Measurements from ENCODE around the gene FOXK1.
A peak's percentile ranks its signal among the peaks of the same experiment; 100 is the strongest.

FOXK1 gene

DNA sequence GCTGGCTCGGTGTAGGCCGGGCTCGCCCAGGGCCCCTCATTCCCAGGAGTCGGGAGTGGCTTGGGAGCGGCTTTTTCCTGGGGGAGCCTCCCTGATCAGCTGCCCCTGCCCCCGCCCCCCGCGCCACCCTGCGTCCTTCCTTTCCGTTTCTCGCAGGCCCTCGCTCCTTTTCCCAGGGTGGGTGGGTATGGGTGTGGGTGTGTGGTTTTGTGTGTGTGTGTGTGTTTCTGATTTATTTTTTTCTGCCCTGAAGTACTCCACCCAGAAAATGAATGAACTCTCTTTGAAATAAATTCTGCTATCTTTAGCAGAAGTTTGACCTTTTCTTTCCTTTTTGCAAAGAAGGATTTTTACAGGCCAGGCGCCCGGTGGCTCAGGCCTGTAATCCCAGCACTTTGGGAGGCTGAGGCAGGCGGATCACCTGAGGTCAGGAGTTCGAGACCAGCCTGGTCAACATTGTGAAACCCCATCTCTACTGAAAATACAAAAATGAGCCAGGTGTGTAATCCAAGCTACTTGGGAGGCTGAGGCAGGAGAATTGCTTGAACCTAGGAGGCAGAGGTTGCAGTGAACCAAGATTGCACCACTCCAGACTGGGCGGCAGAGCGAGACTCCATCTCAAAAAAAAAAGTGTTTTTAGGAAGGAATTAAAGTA is 63.3 kb downstream of the FOXK1 start:
- H3K4me1 ChIP-seq (ENCODE audit: control insufficient read depth, insufficient read depth, low read length): peaks cover 18% of the 10 kb centered on the region
- POLR2A ChIA-PET: interaction anchor here (0.6 to 1.4 kb wide), 5 partner anchors 27 to 1717 kb away, joined by 3 to 8 read pairs (median 4); partner anchors contain the start of gene AP5Z1
- no peaks in the 10 kb centered on the region for H3K9me3 ChIP-seq (ENCODE audit: control insufficient read depth, insufficient read depth, low read depth, low read length)
- peaks cover 13 to 41% of the 10 kb centered on the region in 2 experiments; a peak in 2 of 3 replicates for H3K36me3 ChIP-seq (ENCODE audit: control insufficient read depth in 2 of 2, insufficient read depth in 1 of 2, low read length in 2 of 2)
- H3K27ac ChIP-seq (ENCODE audit: extremely low read depth, low read depth, low read length): peak overlapping the region; percentile 94
- peak overlapping the region; percentile 9; the same call in 1 of the 2 replicates for H3K4me3 ChIP-seq (ENCODE audit: low read depth, low read length)
- CTCF ChIA-PET: interaction anchor here (0.7 to 2.1 kb wide), 4 partner anchors 9 to 134 kb away, joined by 3 to 7 read pairs (median 3); no protein-coding TSS in a partner anchor
- TF ChIP-seq, protein P1, sequence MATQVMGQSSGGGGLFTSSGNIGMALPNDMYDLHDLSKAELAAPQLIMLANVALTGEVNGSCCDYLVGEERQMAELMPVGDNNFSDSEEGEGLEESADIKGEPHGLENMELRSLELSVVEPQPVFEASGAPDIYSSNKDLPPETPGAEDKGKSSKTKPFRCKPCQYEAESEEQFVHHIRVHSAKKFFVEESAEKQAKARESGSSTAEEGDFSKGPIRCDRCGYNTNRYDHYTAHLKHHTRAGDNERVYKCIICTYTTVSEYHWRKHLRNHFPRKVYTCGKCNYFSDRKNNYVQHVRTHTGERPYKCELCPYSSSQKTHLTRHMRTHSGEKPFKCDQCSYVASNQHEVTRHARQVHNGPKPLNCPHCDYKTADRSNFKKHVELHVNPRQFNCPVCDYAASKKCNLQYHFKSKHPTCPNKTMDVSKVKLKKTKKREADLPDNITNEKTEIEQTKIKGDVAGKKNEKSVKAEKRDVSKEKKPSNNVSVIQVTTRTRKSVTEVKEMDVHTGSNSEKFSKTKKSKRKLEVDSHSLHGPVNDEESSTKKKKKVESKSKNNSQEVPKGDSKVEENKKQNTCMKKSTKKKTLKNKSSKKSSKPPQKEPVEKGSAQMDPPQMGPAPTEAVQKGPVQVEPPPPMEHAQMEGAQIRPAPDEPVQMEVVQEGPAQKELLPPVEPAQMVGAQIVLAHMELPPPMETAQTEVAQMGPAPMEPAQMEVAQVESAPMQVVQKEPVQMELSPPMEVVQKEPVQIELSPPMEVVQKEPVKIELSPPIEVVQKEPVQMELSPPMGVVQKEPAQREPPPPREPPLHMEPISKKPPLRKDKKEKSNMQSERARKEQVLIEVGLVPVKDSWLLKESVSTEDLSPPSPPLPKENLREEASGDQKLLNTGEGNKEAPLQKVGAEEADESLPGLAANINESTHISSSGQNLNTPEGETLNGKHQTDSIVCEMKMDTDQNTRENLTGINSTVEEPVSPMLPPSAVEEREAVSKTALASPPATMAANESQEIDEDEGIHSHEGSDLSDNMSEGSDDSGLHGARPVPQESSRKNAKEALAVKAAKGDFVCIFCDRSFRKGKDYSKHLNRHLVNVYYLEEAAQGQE (tag by site-specific recombination; IDR thresholded peaks at IDR 0.05): no peak
- TF ChIP-seq HOXD13 (CRISPR knock-in tag; IDR thresholded peaks at IDR 0.05; ENCODE audit: borderline replicate concordance): no peak
- TF ChIP-seq, protein P2, sequence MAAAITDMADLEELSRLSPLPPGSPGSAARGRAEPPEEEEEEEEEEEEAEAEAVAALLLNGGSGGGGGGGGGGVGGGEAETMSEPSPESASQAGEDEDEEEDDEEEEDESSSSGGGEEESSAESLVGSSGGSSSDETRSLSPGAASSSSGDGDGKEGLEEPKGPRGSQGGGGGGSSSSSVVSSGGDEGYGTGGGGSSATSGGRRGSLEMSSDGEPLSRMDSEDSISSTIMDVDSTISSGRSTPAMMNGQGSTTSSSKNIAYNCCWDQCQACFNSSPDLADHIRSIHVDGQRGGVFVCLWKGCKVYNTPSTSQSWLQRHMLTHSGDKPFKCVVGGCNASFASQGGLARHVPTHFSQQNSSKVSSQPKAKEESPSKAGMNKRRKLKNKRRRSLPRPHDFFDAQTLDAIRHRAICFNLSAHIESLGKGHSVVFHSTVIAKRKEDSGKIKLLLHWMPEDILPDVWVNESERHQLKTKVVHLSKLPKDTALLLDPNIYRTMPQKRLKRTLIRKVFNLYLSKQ (tag by site-specific recombination; IDR thresholded peaks at IDR 0.05; ENCODE audit: borderline replicate concordance): no peak
- TF ChIP-seq, protein P3, sequence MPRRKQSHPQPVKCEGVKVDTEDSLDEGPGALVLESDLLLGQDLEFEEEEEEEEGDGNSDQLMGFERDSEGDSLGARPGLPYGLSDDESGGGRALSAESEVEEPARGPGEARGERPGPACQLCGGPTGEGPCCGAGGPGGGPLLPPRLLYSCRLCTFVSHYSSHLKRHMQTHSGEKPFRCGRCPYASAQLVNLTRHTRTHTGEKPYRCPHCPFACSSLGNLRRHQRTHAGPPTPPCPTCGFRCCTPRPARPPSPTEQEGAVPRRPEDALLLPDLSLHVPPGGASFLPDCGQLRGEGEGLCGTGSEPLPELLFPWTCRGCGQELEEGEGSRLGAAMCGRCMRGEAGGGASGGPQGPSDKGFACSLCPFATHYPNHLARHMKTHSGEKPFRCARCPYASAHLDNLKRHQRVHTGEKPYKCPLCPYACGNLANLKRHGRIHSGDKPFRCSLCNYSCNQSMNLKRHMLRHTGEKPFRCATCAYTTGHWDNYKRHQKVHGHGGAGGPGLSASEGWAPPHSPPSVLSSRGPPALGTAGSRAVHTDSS (tag by site-specific recombination; IDR thresholded peaks at IDR 0.05): no peak
- TF ChIP-seq REPIN1 (tag by site-specific recombination; IDR thresholded peaks at IDR 0.05; ENCODE audit: low read depth): no peak
- TF ChIP-seq ZNF138 (tag by site-specific recombination; IDR thresholded peaks at IDR 0.05; ENCODE audit: borderline replicate concordance): no peak
- no peak for TF ChIP-seq ZNF585B (tag by site-specific recombination; IDR thresholded peaks at IDR 0.05)
- TF ChIP-seq, protein P4, sequence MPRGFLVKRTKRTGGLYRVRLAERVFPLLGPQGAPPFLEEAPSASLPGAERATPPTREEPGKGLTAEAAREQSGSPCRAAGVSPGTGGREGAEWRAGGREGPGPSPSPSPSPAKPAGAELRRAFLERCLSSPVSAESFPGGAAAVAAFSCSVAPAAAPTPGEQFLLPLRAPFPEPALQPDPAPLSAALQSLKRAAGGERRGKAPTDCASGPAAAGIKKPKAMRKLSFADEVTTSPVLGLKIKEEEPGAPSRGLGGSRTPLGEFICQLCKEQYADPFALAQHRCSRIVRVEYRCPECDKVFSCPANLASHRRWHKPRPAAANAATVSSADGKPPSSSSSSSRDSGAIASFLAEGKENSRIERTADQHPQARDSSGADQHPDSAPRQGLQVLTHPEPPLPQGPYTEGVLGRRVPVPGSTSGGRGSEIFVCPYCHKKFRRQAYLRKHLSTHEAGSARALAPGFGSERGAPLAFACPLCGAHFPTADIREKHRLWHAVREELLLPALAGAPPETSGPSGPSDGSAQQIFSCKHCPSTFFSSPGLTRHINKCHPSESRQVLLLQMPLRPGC (tag by site-specific recombination; IDR thresholded peaks at IDR 0.05): no peak
- no peak for TF ChIP-seq ZNF660 (tag by site-specific recombination; IDR thresholded peaks at IDR 0.05)
- TF ChIP-seq ZFHX2 (tag by site-specific recombination; conservative IDR thresholded peaks at IDR 0.05): peak; percentile 89
- no peak for TF ChIP-seq ZNF223 (tag by site-specific recombination; IDR thresholded peaks at IDR 0.05)
- TF ChIP-seq SP3 (tag by site-specific recombination; IDR thresholded peaks at IDR 0.05): peak; percentile 8; the same call in 1 of the 2 replicates
- no peak for TF ChIP-seq ZNF510 (tag by site-specific recombination; IDR thresholded peaks at IDR 0.05; ENCODE audit: insufficient replicate concordance)
- TF ChIP-seq SP2 (tag by site-specific recombination; IDR thresholded peaks at IDR 0.05): no peak
- TF ChIP-seq KLF1 (tag by site-specific recombination; IDR thresholded peaks at IDR 0.05): peak; percentile 88; the same call in 1 of the 2 replicates
- TF ChIP-seq KLF7 (tag by site-specific recombination; IDR thresholded peaks at IDR 0.05; ENCODE audit: borderline replicate concordance): peak; percentile 44; the same call in 1 of the 2 replicates
- TF ChIP-seq, protein P5, sequence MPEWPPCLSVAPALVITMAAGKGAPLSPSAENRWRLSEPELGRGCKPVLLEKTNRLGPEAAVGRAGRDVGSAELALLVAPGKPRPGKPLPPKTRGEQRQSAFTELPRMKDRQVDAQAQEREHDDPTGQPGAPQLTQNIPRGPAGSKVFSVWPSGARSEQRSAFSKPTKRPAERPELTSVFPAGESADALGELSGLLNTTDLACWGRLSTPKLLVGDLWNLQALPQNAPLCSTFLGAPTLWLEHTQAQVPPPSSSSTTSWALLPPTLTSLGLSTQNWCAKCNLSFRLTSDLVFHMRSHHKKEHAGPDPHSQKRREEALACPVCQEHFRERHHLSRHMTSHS (tag by site-specific recombination; IDR thresholded peaks at IDR 0.05): no peak
- no peak for TF ChIP-seq ZNF23 (tag by site-specific recombination; IDR thresholded peaks at IDR 0.05; ENCODE audit: borderline replicate concordance)
- TF ChIP-seq, protein P6, sequence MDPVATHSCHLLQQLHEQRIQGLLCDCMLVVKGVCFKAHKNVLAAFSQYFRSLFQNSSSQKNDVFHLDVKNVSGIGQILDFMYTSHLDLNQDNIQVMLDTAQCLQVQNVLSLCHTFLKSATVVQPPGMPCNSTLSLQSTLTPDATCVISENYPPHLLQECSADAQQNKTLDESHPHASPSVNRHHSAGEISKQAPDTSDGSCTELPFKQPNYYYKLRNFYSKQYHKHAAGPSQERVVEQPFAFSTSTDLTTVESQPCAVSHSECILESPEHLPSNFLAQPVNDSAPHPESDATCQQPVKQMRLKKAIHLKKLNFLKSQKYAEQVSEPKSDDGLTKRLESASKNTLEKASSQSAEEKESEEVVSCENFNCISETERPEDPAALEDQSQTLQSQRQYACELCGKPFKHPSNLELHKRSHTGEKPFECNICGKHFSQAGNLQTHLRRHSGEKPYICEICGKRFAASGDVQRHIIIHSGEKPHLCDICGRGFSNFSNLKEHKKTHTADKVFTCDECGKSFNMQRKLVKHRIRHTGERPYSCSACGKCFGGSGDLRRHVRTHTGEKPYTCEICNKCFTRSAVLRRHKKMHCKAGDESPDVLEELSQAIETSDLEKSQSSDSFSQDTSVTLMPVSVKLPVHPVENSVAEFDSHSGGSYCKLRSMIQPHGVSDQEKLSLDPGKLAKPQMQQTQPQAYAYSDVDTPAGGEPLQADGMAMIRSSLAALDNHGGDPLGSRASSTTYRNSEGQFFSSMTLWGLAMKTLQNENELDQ (tag by site-specific recombination; IDR thresholded peaks at IDR 0.05; ENCODE audit: low read depth): no peak
- no peak for TF ChIP-seq HOXC10 (CRISPR knock-in tag; IDR thresholded peaks at IDR 0.05)
- TF ChIP-seq ZNF654 (tag by site-specific recombination; IDR thresholded peaks at IDR 0.05; ENCODE audit: low read depth): no peak
- no peak for TF ChIP-seq ZBTB7A (tag by site-specific recombination; IDR thresholded peaks at IDR 0.05; ENCODE audit: low read depth)
- no peak for TF ChIP-seq ZNF423 (tag by site-specific recombination; IDR thresholded peaks at IDR 0.05)
- TF ChIP-seq IKZF3 (tag by site-specific recombination; IDR thresholded peaks at IDR 0.05): peak; percentile 64; the same call in 1 of the 2 replicates
- TF ChIP-seq ZNF473 (tag by site-specific recombination; IDR thresholded peaks at IDR 0.05): no peak
